Adipocyte (in vitro differentiated cells): ENCODE measurements around the gene CLMN.

Experiments
- DNase-seq: peaks from one replicate; pipeline ENCODE4 v3.0.0-alpha.2; 2015; ENCODE audit warnings: low read depth
- H3K27me3 ChIP-seq: replicated peaks from 2 replicates; pipeline ENCODE4 v1.7.0; 2013; ENCODE audit warnings: mild to moderate bottlenecking, low read length, moderate library complexity; ENCODE audit not compliant: control insufficient read depth, insufficient read depth
- H3K36me3 ChIP-seq: 2 replicates; pipeline ENCODE4 v1.7.0; 2013; ENCODE audit warnings: low read length, mild to moderate bottlenecking, moderate library complexity; ENCODE audit not compliant: control insufficient read depth, insufficient read depth, severe bottlenecking
- H3K4me1 ChIP-seq: 2 replicates; pipeline ENCODE4 v1.7.0; 2013; ENCODE audit warnings: mild to moderate bottlenecking, low read length, moderate library complexity; ENCODE audit not compliant: control insufficient read depth, insufficient read depth
- H3K4me3 ChIP-seq: 2 replicates; pipeline ENCODE4 v1.7.0; 2013; ENCODE audit warnings: mild to moderate bottlenecking, low read length, moderate library complexity
- H3K9ac ChIP-seq: 2 replicates; pipeline ENCODE4 v1.7.0; 2013; ENCODE audit warnings: mild to moderate bottlenecking, low read length, moderate library complexity
- H3K9me3 ChIP-seq: 2 replicates; pipeline ENCODE4 v1.7.0; 2013; ENCODE audit warnings: mild to moderate bottlenecking, low read length, moderate library complexity; ENCODE audit not compliant: control insufficient read depth

CLMN gene

GRCh38 chr14:95162641-95163040 lies 157.1 kb downstream of the CLMN start:
- H3K9ac ChIP-seq, result peak overlapping the region; percentile 45
- H3K9me3 ChIP-seq, result peaks cover 10% of the 10 kb centered on the region
- H3K36me3 ChIP-seq, result no peaks in the 10 kb centered on the region
- DNase-seq, result no peak
- H3K4me3 ChIP-seq, result no peak overlapping the region
- H3K4me1 ChIP-seq, result peaks cover 27% of the 10 kb centered on the region
- no peaks in the 10 kb centered on the region for H3K27me3 ChIP-seq

- peak within 1 kb of the TSS; percentile 91 for H3K4me3 ChIP-seq
- peaks cover 41% of the 10 kb centered on the region for H3K4me1 ChIP-seq
- H3K9ac ChIP-seq, result peak within 1 kb of the TSS; percentile 95
- no peaks in the 10 kb centered on the region for H3K36me3 ChIP-seq
- peak; percentile 98 for DNase-seq
- no peaks in the 10 kb centered on the region for H3K9me3 ChIP-seq
- H3K27me3 ChIP-seq, result no peaks in the 10 kb centered on the region
Measured at GRCh38 chr14:95157327-95158189, 162.2 kb downstream of the CLMN start, which contains the start of gene DICER1. TSS of gene DICER1 (minus strand) at chr14:95157529. CDS start at chr14:95133458, 24,071 bp downstream.

- no peaks in the 10 kb centered on the region for H3K36me3 ChIP-seq
- H3K9me3 ChIP-seq, result no peaks in the 10 kb centered on the region
- peaks cover 38% of the 10 kb centered on the region for H3K4me1 ChIP-seq
- H3K27me3 ChIP-seq, result no peaks in the 10 kb centered on the region
- peak overlapping the region; percentile 95 for H3K9ac ChIP-seq
- peak; percentile 72 for DNase-seq
- H3K4me3 ChIP-seq, result peak overlapping the region; percentile 91
Measured at GRCh38 chr14:95157048-95157326, 162.7 kb downstream of the CLMN start.

- Histone ChIP-seq H3K4me3 (peak overlapping the region; percentile 91), H3K4me1 (peaks cover 35% of the 10 kb centered on the region), H3K9me3 (no peaks in the 10 kb centered on the region), H3K36me3 (no peaks in the 10 kb centered on the region), H3K27me3 (no peaks in the 10 kb centered on the region), H3K9ac (peak overlapping the region; percentile 95)
- peak; percentile 72 for DNase-seq
Measured at GRCh38 chr14:95156161-95157047, 163.3 kb downstream of the CLMN start.

GRCh38 chr14:95155045-95155444 lies 164.7 kb downstream of the CLMN start:
- peak overlapping the region; percentile 95 for H3K9ac ChIP-seq
- H3K4me1 ChIP-seq, result peaks cover 35% of the 10 kb centered on the region
- H3K36me3 ChIP-seq, result no peaks in the 10 kb centered on the region
- no peaks in the 10 kb centered on the region for H3K27me3 ChIP-seq
- DNase-seq, result no peak
- peak overlapping the region; percentile 91 for H3K4me3 ChIP-seq
- H3K9me3 ChIP-seq, result no peaks in the 10 kb centered on the region

- H3K4me3 ChIP-seq, result no peak overlapping the region
- no peaks in the 10 kb centered on the region for H3K36me3 ChIP-seq
- H3K4me1 ChIP-seq, result peaks cover 36% of the 10 kb centered on the region
- no peak overlapping the region for H3K9ac ChIP-seq
- DNase-seq, result no peak
- no peaks in the 10 kb centered on the region for H3K9me3 ChIP-seq
- H3K27me3 ChIP-seq, result no peaks in the 10 kb centered on the region
Measured at GRCh38 chr14:95153866-95154265, 165.8 kb downstream of the CLMN start.

- H3K4me3 ChIP-seq, result no peak overlapping the region
- no peak overlapping the region for H3K9ac ChIP-seq
- no peak for DNase-seq
Measured at GRCh38 chr14:95151561-95151960, 168.1 kb downstream of the CLMN start.

GRCh38 chr14:95150910-95151309 lies 168.8 kb downstream of the CLMN start:
- H3K9ac ChIP-seq, result no peak overlapping the region
- peaks cover 37% of the 10 kb centered on the region for H3K4me1 ChIP-seq
- H3K27me3 ChIP-seq, result no peaks in the 10 kb centered on the region
- no peaks in the 10 kb centered on the region for H3K9me3 ChIP-seq
- DNase-seq, result peak; percentile 21
- no peaks in the 10 kb centered on the region for H3K36me3 ChIP-seq
- no peak overlapping the region for H3K4me3 ChIP-seq

More at GRCh38 chr14:95151561-95151960, 168.1 kb downstream of the CLMN start:
- H3K4me1 ChIP-seq, result peaks cover 40% of the 10 kb centered on the region
- H3K27me3 ChIP-seq, result no peaks in the 10 kb centered on the region
- H3K9me3 ChIP-seq, result no peaks in the 10 kb centered on the region
- no peaks in the 10 kb centered on the region for H3K36me3 ChIP-seq

GRCh38 chr14:95149441-95149840 lies 170.3 kb downstream of the CLMN start:
- DNase-seq, result no peak
- Histone ChIP-seq H3K4me1 (peaks cover 23% of the 10 kb centered on the region), H3K4me3 (no peak overlapping the region), H3K27me3 (no peaks in the 10 kb centered on the region), H3K9me3 (no peaks in the 10 kb centered on the region), H3K36me3 (no peaks in the 10 kb centered on the region), H3K9ac (no peak overlapping the region)

GRCh38 chr14:95147597-95147996 lies 172.1 kb downstream of the CLMN start:
- no peaks in the 10 kb centered on the region for H3K36me3 ChIP-seq
- no peak for DNase-seq
- no peaks in the 10 kb centered on the region for H3K27me3 ChIP-seq
- H3K4me1 ChIP-seq, result peaks cover 24% of the 10 kb centered on the region
- H3K9me3 ChIP-seq, result no peaks in the 10 kb centered on the region
- no peak overlapping the region for H3K4me3 ChIP-seq
- no peak overlapping the region for H3K9ac ChIP-seq

- Histone ChIP-seq H3K9me3 (no peaks in the 10 kb centered on the region), H3K9ac (no peak overlapping the region), H3K4me1 (peaks cover 35% of the 10 kb centered on the region), H3K27me3 (no peaks in the 10 kb centered on the region), H3K4me3 (no peak overlapping the region), H3K36me3 (no peaks in the 10 kb centered on the region)
- no peak for DNase-seq
Measured at GRCh38 chr14:95146079-95146771, 173.5 kb downstream of the CLMN start.
